HG03045 (cell line): ENCODE data around the gene PRSS3.
"Not testable (repeated sequence)": the region's sequence is repeated elsewhere in the genome, so short reads cannot be mapped to it uniquely, and the experiment has no call there.

Experiments used
- ATAC-seq: cut with Tn5 transposase; IDR thresholded peaks from one replicate; pipeline ENCODE4 v1.9.1; 2021; ENCODE audit warnings: mild to moderate bottlenecking, moderate library complexity; ENCODE audit not compliant: unreplicated experiment

PRSS3 gene

DNA sequence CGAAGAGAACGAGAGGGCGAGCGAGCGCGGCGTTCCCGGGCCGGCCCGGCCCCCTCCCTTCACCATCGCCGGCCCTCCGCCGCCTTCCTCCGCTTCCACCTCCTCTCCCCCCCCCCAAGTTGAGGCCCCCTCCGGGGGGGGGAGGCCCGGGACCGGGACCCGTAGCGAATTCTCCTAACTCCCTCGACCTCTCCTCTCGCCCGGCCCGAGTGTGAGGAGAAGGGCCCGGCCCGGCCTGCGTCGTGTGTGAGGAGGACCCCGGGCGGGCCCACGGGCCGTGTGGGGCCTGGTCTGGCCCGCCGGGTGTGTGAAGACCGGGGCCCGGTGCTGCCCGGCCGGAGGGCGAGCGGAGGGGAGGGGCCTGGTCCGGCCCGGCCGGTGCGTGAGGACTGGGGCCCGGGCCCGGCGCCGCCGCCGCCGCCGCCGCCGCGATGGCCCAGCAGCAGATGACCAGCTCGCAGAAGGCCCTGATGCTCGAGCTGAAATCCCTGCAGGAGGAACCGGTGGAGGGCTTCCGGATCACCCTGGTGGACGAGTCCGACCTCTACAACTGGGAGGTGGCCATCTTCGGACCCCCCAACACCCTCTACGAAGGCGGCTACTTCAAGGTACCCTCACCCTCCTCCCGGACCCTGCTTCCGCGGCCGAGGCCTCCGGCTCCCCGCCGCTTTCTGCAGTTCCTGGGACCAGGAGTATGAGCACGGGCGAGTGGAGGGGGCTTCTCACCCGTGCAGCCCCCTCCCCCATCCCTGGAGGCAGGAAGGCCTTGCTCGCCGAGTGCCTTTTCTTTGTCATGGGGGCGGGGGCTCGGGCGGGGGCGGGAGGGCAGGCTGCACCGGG lies 22.2 kb downstream of the PRSS3 start:
- peak; percentile 26 for ATAC-seq

DNA sequence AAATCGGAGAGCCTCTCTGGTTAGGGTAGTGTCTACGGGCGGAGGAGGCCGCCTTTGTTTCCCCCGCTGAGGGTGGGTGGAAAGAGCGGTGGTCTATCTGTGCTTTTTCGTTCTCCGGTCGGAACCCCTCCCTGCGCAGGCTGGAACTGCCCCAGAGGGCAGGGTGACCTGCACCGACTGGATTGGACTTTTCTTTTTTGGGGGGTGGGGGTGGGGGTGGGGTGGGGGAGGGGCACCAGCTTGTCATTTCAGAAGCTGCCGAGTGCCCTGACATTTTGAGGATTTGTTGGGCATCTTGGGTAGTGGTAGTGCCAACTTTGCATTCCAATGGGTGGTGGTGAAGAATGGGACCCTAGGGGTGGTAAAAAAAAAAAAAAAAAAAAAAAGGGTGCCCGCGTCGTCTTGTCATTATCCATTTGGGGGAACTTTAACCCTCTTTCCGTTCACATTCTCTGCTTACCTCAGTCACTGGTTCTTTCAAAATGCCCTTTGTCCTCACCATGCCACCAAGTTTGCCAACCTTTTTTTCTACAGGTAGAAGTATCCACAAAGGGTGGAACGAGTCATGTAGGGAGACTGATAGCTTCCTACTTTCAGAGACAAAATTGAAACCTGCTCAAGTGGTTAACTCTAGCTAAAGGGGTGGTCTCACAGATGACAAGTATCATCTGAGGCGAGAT lies 22.9 kb downstream of the PRSS3 start:
- peak; percentile 9 for ATAC-seq

DNA sequence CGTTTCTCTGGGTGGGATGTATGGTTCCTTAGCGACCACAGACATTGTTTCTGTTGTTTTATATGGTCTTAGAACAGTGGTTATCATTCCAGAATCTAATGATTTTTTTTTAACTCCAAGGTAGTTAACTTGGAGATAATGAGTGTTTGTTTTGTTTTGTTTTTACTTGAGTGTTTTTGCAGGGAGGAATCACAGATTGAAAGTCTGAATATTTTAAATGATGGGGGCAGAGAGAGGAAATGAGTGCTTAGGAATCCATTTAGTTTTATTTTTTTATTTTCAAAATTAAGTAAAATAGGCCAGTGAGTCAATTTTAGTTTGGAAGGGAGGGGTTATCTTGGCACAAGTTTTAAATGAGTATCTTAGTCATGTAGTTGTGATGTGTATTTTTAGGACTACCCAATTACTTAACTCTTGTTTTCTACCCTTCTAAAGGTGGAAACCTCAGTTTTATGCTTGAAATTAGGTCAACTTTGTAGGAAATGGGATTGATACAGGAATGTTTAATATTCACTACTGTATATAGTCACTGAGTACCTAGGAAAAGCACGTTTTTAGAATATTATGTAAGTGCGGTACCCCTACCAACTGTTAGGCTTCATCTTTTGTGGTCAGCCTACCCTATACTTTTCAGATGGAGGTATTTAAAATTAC lies 23.6 kb downstream of the PRSS3 start:
- no peak for ATAC-seq

DNA sequence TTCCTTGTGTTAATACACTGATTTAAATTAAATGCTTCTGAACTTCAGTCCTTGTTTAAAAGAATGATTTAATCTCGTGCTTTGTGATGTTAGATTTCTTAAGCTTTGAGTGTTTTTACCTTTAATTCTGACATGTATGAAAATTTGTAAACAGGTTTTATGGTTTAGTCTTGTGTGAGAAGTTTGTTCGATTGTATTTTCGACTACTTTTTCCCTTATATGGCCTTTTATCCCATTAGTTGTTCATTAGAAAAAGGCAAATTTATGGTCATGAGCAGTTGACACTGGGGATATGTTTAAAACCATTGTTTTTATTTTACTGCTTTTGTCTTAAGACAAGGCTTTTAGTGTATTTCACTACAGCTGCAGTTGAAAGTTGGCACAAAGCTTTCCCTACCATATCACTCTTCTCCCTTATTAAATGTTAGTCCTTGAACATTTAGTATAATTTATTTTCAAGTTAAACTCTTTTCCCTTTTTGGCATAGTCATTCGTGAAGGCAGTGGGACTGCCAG lies 24.9 kb downstream of the PRSS3 start:
- no peak for ATAC-seq

DNA sequence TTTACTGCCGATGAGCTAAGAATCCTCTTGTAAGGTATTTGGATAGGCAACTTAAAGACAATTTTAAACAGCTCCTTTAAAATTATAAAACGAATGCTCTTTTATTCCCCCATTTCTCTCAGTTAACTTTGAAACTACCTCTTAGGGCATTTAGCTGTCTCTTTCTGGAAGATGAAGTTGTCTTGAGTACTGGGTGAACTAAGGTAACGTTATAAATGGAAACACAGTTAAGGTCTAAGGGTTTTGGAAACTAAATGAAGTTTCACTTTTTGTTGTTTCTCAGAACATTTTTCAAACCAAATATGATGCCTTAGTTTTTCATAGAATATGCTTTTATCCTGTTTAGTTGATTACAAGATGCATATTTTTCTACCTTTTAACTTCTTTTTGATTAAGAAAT lies 28.4 kb downstream of the PRSS3 start:
- no peak for ATAC-seq

DNA sequence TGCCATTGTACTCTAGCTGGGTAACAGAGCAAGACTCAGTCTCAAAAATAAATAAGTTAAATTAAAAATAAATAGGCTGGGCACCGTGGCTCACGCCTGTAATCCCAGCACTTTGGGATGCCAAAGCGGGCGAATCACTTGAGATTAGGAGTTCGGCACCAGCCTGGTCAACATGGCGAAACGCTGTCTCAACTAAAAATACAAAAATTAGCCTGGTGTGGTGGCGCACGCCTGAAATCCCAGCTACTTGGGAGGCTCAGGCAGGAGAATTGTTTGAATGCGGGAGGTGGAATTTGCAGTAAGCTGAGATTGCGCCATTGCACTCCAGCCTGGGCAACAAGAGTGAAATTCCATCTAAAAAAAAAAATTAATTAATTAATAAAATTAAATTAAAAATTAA lies 31.9 kb downstream of the PRSS3 start:
- not testable (repeated sequence) for ATAC-seq

DNA sequence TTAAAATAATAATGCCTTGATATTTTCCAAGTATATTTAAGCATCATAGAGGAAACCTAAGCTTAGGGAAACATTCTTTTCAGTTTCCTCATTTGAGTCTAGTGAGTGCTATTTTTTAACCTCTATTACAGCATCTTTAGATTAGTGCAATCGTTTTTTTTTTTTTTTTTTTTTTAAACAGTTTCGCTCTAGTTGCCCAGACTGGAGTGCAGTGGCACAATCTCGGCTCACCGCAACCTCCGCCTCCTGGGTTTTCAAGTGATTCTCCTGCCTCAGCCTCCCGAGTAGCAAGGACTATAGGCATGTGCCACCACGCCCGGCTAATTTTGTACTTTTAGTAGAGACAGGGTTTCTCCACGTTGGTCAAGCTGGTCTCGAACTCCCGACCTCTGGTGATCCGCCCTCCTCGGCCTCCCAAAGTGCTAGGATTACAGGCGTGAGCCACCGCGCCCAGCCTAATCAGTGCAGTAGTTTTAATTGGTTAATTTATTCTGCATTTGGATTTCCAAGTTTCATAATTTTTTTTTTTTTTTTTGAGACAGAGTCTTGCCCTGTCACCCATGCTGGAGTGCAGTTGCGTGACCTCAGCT lies 34.4 kb downstream of the PRSS3 start:
- not testable (repeated sequence) for ATAC-seq

DNA sequence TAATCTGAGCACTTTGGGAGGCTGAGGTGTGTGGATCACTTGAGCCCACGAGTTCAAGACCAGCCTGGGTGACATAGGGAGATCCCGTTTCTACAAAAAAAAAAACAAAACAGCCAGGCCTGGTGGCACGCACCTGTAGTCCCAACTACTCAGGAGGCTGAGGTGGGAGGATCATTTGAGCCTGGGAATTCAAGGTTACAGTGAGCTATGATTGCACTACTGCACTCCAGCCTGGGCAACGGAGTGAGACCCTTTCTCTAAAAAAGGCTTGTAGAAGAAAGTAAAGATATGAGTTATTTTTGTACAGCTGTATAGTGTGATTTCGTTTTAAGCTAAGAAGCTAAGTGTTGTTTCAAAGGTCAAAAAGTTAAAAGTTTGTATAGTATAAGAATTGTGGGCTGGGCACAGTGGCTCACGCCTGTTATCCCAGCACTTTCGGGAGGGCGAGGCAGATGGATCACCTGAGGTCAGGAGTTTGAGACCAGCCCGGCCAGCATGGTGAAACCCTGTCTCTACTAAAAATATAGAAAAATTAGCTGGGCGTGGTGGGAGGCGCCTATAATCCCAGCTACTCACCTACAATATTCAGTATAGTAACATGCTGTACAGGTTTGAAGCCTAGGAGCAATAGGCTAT lies 40.4 kb downstream of the PRSS3 start:
- ATAC-seq: no peak

DNA sequence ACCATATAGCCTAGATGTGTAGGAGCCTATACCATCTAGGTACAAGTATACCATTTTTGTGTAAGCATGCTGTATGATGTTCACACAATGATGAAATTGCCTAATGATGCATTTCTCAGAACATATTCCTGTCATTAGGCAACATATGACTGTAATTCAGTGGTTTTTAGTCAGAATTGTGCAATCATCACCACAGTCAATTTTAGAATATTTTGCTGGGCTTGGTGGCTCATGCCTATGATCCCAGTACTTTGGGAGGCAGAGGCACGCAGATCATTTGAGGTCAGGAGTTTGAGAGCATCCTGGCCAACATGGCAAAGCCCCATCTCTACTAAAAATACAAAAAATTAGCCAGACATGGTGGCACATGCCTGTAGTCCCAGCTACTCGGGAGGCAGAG lies 40.9 kb downstream of the PRSS3 start:
- ATAC-seq: not testable (repeated sequence)

DNA sequence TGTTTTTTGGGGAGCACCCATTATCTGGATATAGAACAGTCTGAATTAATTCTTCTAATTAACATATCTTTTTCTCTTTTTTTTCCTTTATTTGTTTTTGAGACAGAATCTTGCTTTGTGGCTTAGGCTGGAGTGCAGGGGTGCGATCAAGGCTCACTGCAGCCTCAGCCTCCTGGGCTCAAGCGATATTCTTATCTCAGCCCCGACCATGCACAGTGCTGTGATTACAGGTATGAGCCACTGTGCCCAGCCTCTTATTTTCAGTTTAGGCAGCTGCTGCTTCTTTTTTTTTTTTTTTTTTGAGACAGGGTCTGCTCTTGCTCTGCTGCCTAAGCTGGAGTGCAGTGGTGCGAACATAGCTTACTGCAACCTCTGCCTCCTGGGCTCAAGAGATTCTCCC lies 41.8 kb downstream of the PRSS3 start:
- no peak for ATAC-seq

DNA sequence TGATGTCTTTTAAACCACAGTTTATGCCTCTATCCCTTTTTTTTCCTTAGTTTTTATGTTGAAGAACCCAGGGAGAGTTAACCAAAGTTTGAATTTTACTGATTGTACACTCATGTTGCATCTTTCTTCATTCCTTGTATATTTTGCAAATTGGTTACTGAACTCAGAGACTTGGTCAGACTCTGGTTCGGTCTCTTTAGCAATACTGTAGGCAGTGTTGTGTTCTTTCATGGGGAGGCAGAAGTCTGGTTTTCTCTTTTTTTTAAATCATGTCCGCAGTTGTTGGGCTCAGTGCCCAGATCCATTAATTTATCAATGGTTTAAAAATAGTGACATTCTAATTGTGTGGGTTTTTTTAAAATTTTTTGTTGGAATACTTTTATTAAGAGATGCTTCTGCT lies 45.0 kb downstream of the PRSS3 start:
- no peak for ATAC-seq

DNA sequence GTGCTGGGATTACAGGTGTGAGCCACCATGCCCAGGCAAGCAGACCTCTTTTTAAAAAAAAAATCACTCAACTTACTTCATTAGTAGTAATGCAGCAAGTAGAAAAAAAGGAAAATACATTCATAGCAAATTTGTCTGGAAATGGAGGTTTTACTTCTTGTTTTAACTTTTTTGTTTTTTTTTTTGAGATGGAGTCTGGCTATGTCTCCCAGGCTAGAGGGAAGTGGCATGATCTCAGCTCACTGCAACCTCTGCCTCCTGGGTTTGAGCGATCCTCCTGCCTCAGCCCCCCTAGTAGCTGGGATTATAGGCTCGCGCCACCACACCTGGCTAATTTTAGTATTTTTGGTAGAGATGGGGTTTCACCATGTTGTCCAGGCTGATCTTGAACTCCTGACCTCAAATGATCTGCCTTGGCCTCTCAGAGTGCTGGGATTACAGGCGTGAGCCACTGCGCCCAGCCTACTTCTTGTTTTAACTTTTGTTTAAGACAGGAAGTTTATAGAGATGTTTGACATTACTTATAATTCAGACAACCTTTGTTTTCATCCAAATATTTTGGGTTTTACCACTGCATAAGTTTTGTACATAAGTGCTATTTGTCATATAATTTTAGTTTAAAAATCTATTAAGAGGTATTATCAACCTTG lies 48.1 kb downstream of the PRSS3 start:
- no peak for ATAC-seq

DNA sequence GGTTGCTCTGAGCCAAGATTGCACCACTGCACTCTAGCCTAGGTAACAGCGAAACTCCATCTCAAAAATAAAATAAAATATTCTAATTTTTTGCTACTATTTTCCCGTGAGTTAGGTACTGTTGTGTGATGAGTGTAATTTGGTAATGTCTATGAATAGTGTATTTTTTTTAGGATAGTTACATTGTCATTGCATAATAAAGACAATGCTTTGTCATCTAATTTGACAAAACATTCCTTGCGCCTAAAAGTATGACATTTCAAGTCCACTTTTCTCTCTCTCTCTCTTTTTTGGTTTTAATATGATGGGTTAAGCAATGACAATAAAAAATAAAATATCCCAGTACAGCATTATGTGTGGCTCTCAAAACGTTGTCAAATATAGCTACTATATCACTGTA lies 50.9 kb downstream of the PRSS3 start:
- ATAC-seq: no peak

DNA sequence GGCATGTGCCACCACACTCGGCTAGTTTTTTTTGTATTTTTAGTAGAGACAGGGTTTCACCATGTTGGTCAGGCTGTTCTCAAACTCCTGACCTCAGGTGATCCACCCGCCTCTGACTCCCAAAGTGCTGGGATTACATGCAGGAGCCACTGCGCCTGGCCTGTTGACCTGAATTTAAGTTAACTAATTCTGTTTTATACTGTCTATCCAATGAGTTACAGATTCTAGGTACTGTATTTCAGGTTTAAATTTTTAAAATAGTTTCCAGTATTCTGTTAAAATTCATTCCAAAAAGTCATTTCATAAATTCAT lies 52.5 kb downstream of the PRSS3 start:
- ATAC-seq: not testable (repeated sequence)
